HFFc6 (cell line): ENCODE measurements around the gene SLC35F1. TPM values are rescaled to one million over a fixed set of nuclear protein-coding genes. Genes with fewer than 3 reads are reported as not detected.

ENCODE experiments used
- DNase-seq: peaks from one replicate; pipeline ENCODE4 v3.0.0-alpha.2; 2018
- H3K27ac Mint-ChIP-seq: 2 replicates; pipeline ENCODE4 v1.8.0; 2020; ENCODE audit warnings: mild to moderate bottlenecking, mixed read lengths
- H3K27me3 Mint-ChIP-seq: 2 replicates; pipeline ENCODE4 v1.8.0; 2021; ENCODE audit warnings: mild to moderate bottlenecking, moderate library complexity, mixed read lengths; ENCODE audit not compliant: insufficient read depth
- H3K36me3 Mint-ChIP-seq: 2 replicates; pipeline ENCODE4 v1.8.0; 2021; ENCODE audit warnings: low read depth, mixed read lengths
- H3K4me1 Mint-ChIP-seq: 2 replicates; pipeline ENCODE4 v1.8.0; 2020; ENCODE audit warnings: low read depth, mixed read lengths
- H3K4me3 Mint-ChIP-seq: 2 replicates; pipeline ENCODE4 v1.8.0; 2020; ENCODE audit warnings: mild to moderate bottlenecking, moderate library complexity, mixed read lengths
- H3K9me3 Mint-ChIP-seq: 2 replicates; pipeline ENCODE4 v1.8.0; 2020; ENCODE audit warnings: mild to moderate bottlenecking, mixed read lengths
- total RNA-seq, 6 experiments: library from RNA; stranded (reverse); fragmentation: NEBNext Ultra II Directional; extraction: Animal tissue kit (Norgen Biotek cat#: 25700); gene quantifications; 2 replicates in 1 of 6; 3 replicates in 5 of 6; pipeline ENCODE4 v1.2.3, GENCODE V29; 2021
- TF ChIP-seq, protein P1 (sequence below): fragments of 200-600 bp; sonication (generic); IDR thresholded peaks from 2 replicates; pipeline ENCODE4 v1.5.0; 2021; ENCODE audit warnings: antibody characterized with exemption, mild to moderate bottlenecking

SLC35F1 gene
- total RNA-seq, 6 experiments from 2014 or later = not detected

DNA sequence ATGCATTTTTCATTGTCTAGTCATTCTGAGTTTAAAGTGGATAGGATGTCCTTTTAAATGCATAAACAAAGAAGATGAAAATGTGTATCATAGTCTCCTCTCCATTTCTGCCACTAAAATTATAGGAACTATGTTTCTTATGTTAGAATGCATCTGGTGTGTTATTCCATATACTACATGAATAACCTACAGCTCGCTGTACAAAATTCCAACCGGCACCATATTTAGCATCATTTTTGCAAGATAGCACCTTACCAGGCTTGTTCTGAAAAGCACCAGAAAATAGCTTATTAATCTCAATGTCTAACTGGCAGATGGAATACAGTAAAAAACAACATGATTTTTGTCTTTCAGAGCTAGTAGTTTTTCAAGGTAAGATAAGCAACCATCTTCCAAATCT, 241.5 kb downstream of the SLC35F1 start:
- Mint-ChIP-seq H3K4me3 (no peak overlapping the region), H3K27me3 (no peaks in the 10 kb centered on the region), H3K36me3 (no peaks in the 10 kb centered on the region; the same call in 1 of the 2 replicates), H3K4me1 (no peaks in the 10 kb centered on the region), H3K9me3 (peaks cover 21% of the 10 kb centered on the region; the same call in 1 of the 2 replicates), H3K27ac (no peak overlapping the region)
- no peak for DNase-seq
- TF ChIP-seq, protein P1, sequence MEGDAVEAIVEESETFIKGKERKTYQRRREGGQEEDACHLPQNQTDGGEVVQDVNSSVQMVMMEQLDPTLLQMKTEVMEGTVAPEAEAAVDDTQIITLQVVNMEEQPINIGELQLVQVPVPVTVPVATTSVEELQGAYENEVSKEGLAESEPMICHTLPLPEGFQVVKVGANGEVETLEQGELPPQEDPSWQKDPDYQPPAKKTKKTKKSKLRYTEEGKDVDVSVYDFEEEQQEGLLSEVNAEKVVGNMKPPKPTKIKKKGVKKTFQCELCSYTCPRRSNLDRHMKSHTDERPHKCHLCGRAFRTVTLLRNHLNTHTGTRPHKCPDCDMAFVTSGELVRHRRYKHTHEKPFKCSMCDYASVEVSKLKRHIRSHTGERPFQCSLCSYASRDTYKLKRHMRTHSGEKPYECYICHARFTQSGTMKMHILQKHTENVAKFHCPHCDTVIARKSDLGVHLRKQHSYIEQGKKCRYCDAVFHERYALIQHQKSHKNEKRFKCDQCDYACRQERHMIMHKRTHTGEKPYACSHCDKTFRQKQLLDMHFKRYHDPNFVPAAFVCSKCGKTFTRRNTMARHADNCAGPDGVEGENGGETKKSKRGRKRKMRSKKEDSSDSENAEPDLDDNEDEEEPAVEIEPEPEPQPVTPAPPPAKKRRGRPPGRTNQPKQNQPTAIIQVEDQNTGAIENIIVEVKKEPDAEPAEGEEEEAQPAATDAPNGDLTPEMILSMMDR = no peak

DNA sequence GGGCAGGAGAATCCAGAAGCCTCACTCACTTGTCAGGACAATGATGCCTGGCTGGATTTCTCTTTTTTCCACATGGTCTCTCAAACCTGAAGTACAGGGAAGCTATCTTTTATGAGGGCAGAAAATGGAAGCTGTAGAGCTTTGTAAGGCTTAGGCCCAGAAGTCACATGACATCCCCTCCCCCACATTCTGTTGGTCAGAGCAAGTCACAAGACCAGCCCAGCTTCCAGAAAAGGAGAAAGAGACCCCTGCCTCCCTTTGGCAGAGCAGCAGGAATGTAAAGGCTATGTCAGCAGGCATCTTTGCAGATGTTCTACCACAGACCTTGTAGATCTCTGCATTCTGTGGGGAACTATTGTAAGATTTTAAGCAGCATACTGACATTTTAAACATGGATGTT, 245.5 kb downstream of the SLC35F1 start:
- no peak overlapping the region for H3K27ac Mint-ChIP-seq
- peaks cover 22% of the 10 kb centered on the region for H3K9me3 Mint-ChIP-seq
- no peaks in the 10 kb centered on the region; the same call in 1 of the 2 replicates for H3K36me3 Mint-ChIP-seq
- no peaks in the 10 kb centered on the region for H3K4me1 Mint-ChIP-seq
- H3K27me3 Mint-ChIP-seq = no peaks in the 10 kb centered on the region; the same call in 1 of the 2 replicates
- TF ChIP-seq, protein P1 = no peak
- DNase-seq = no peak
- no peak overlapping the region for H3K4me3 Mint-ChIP-seq

DNA sequence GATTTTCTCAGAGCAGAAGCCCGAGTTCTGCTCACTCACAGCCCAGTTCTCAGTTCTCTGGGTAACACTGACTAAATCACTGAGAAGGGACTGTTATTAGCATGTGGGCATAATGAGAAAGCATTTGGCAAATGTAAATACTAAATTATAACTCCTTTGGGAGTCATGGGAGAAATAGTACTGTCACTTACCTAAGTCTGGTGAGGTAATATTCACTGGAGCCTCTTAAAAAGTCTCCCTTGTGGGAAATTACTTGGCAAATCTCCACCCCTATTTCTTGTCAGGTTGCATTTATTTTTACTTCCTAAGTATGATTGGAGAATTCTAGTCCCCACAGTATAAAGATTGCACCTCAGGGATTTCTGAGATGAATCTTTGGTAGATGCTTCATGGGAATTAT, 254.3 kb downstream of the SLC35F1 start:
- TF ChIP-seq, protein P1 = no peak
- Mint-ChIP-seq H3K9me3 (peaks cover 21% of the 10 kb centered on the region), H3K4me1 (no peaks in the 10 kb centered on the region)

DNA sequence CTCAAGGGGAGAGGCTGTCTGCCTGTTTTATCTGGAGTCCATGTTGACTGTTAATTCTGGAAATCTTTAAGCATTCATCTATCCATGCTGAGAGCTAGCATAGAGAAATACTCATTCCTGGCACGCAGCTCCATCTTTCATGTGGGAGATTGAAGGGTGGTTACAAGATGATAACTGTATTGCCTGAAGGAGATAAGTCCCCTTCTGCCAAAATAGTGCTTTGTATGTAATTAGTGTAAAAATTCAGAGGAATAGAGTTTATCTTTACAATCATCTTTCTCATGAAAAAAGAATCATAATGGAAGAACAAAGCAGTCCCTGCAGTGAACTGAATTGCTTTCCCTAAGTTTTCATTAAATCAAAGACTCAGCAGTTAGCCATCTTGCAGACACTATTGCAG, 256.5 kb downstream of the SLC35F1 start:
- H3K36me3 Mint-ChIP-seq = 0 out of 2 replicates have a peak, but pooled peaks cover 4% of the 10 kb centered on the region
- peaks cover 26% of the 10 kb centered on the region for H3K9me3 Mint-ChIP-seq
- TF ChIP-seq, protein P1 = no peak
- H3K4me1 Mint-ChIP-seq = no peaks in the 10 kb centered on the region
- no peak for DNase-seq
- H3K27me3 Mint-ChIP-seq = no peaks in the 10 kb centered on the region
- H3K27ac Mint-ChIP-seq = no peak overlapping the region
- no peak overlapping the region for H3K4me3 Mint-ChIP-seq

More for the DNA sequence above, 254.3 kb downstream of the SLC35F1 start:
- Mint-ChIP-seq H3K27ac (no peak overlapping the region), H3K27me3 (no peaks in the 10 kb centered on the region; the same call in 1 of the 2 replicates), H3K36me3 (0 out of 2 replicates have a peak, but pooled peaks cover 4% of the 10 kb centered on the region), H3K4me3 (no peak overlapping the region)
- no peak for DNase-seq

DNA sequence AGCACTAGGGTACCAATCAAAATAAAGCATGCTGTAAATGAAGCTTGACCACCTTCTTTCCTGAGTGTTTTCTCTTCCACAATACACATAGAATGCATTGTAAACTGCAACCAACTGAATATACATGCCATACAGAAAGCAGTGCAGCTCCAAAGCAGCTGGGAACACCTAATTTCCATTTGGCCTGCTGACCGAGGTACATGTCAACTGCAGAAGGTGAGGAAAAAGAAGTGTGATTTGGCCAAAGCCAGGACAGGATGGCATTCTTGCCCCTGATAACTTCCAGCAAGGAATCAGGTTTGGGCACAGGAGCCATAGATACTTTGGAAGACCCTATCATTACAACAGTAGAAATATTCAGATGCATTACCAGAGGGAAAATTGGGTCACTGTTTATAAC, 258.4 kb downstream of the SLC35F1 start:
- H3K36me3 Mint-ChIP-seq = 0 out of 2 replicates have a peak, but pooled peaks cover 4% of the 10 kb centered on the region
- H3K27ac Mint-ChIP-seq = no peak overlapping the region
- TF ChIP-seq, protein P1 = no peak
- no peak overlapping the region for H3K4me3 Mint-ChIP-seq
- peaks cover 2% of the 10 kb centered on the region; the same call in 1 of the 2 replicates for H3K27me3 Mint-ChIP-seq
- H3K9me3 Mint-ChIP-seq = peaks cover 26% of the 10 kb centered on the region
- no peaks in the 10 kb centered on the region for H3K4me1 Mint-ChIP-seq
- no peak for DNase-seq
